Measurements from ENCODE around the gene ACTR3. TPM values are rescaled to one million over a fixed set of nuclear protein-coding genes. Genes with fewer than 3 reads are reported as not detected.

The ACTR3 gene
- total RNA-seq, 1 experiment from 2014 or later: 340 TPM

- H3K4me1 ChIP-seq: peaks cover 53% of the 10 kb centered on the region
- H3K27me3 Mint-ChIP-seq (ENCODE audit: insufficient read depth, unreplicated experiment): no peaks in the 10 kb centered on the region
- no peak overlapping the region for H3K4me3 ChIP-seq (ENCODE audit: low read depth, low read length)
- H3K36me3 ChIP-seq (ENCODE audit: control insufficient read depth, insufficient read depth, low read length): 0 out of 2 replicates have a peak, but pooled peaks cover 2% of the 10 kb centered on the region
- no peak overlapping the region for H3K27ac Mint-ChIP-seq (ENCODE audit: unreplicated experiment)
- H3K9me3 ChIP-seq: no peaks in the 10 kb centered on the region
- intact Hi-C loops (cut with micrococcal nuclease; ENCODE audit: unreplicated experiment): no loop called here
- H3K4me3 Mint-ChIP-seq (ENCODE audit: unreplicated experiment): peak overlapping the region; percentile 80
- POLR2A ChIA-PET: interaction anchor here (0.7 kb wide), 1 partner anchor 136 kb away, joined by 8 read pairs; no protein-coding TSS in a partner anchor
- DNase-seq: no peak
- no peak for TF ChIP-seq CTCF (IDR thresholded peaks at IDR 0.05; ENCODE audit: insufficient read depth in 1 of 2, low read depth in 1 of 2, low read length in 1 of 2, severe bottlenecking in 1 of 2, unreplicated experiment in 1 of 2)
- no TSS peak for BruUV-seq (replicated peaks)
- CTCF ChIA-PET: no interaction called here
- H3K4me1 Mint-ChIP-seq (ENCODE audit: low read depth, unreplicated experiment): peaks cover 57% of the 10 kb centered on the region
- no peaks in the 10 kb centered on the region for H3K9me3 Mint-ChIP-seq (ENCODE audit: unreplicated experiment)
- no peaks in the 10 kb centered on the region for H3K27me3 ChIP-seq (replicated peaks; ENCODE audit: control insufficient read depth, insufficient read depth, low read length)
- peaks cover 54% of the 10 kb centered on the region for H3K36me3 Mint-ChIP-seq (ENCODE audit: insufficient read depth, unreplicated experiment)
Observed at GRCh38 chr2:113892004-113892710, 2.3 kb downstream of the ACTR3 start.

GRCh38 chr2:113894156-113894743 lies 4.4 kb downstream of the ACTR3 start:
- Histone ChIP-seq H3K4me1 (peaks cover 44% of the 10 kb centered on the region), H3K4me3 (ENCODE audit: low read depth, low read length) (no peak overlapping the region), H3K9me3 (no peaks in the 10 kb centered on the region), H3K27me3 (replicated peaks; ENCODE audit: control insufficient read depth, insufficient read depth, low read length) (no peaks in the 10 kb centered on the region), H3K36me3 (ENCODE audit: control insufficient read depth, insufficient read depth, low read length) (0 out of 2 replicates have a peak, but pooled peaks cover 2% of the 10 kb centered on the region)
- TF ChIP-seq CTCF (IDR thresholded peaks at IDR 0.05; ENCODE audit: insufficient read depth in 1 of 2, low read depth in 1 of 2, low read length in 1 of 2, severe bottlenecking in 1 of 2, unreplicated experiment in 1 of 2): no peak
- H3K27me3 Mint-ChIP-seq (ENCODE audit: insufficient read depth, unreplicated experiment): no peaks in the 10 kb centered on the region
- H3K27ac Mint-ChIP-seq (ENCODE audit: unreplicated experiment): peak overlapping the region; percentile 12
- no peak for DNase-seq
- intact Hi-C loops (cut with micrococcal nuclease; ENCODE audit: unreplicated experiment): no loop called here
- POLR2A ChIA-PET: interaction anchor here (0.5 to 1.2 kb wide), 2 partner anchors 138 to 148 kb away, joined by 3 to 9 read pairs; partner anchors contain the start of gene SLC35F5
- CTCF ChIA-PET: interaction anchor here (0.6 kb wide), 1 partner anchor 64 kb away, joined by 3 read pairs; no protein-coding TSS in a partner anchor
- H3K36me3 Mint-ChIP-seq (ENCODE audit: insufficient read depth, unreplicated experiment): peaks cover 52% of the 10 kb centered on the region
- H3K9me3 Mint-ChIP-seq (ENCODE audit: unreplicated experiment): no peaks in the 10 kb centered on the region
- peak overlapping the region; percentile 80 for H3K4me3 Mint-ChIP-seq (ENCODE audit: unreplicated experiment)
- BruUV-seq (replicated peaks): no TSS peak
- H3K4me1 Mint-ChIP-seq (ENCODE audit: low read depth, unreplicated experiment): peaks cover 59% of the 10 kb centered on the region

GRCh38 chr2:113895301-113895700 lies 5.4 kb downstream of the ACTR3 start:
- H3K4me1 ChIP-seq: peaks cover 54% of the 10 kb centered on the region
- Mint-ChIP-seq H3K9me3 (ENCODE audit: unreplicated experiment) (no peaks in the 10 kb centered on the region), H3K27ac (ENCODE audit: unreplicated experiment) (no peak overlapping the region), H3K27me3 (ENCODE audit: insufficient read depth, unreplicated experiment) (no peaks in the 10 kb centered on the region), H3K36me3 (ENCODE audit: insufficient read depth, unreplicated experiment) (peaks cover 42% of the 10 kb centered on the region), H3K4me1 (ENCODE audit: low read depth, unreplicated experiment) (peaks cover 70% of the 10 kb centered on the region), H3K4me3 (ENCODE audit: unreplicated experiment) (no peak overlapping the region)
- BruUV-seq (replicated peaks): no TSS peak
- H3K9me3 ChIP-seq: no peaks in the 10 kb centered on the region
- 0 out of 2 replicates have a peak, but pooled peaks cover 2% of the 10 kb centered on the region for H3K36me3 ChIP-seq (ENCODE audit: control insufficient read depth, insufficient read depth, low read length)
- no peak for TF ChIP-seq CTCF (IDR thresholded peaks at IDR 0.05; ENCODE audit: insufficient read depth in 1 of 2, low read depth in 1 of 2, low read length in 1 of 2, severe bottlenecking in 1 of 2, unreplicated experiment in 1 of 2)
- H3K4me3 ChIP-seq (ENCODE audit: low read depth, low read length): no peak overlapping the region
- intact Hi-C loops (cut with micrococcal nuclease; ENCODE audit: unreplicated experiment): no loop called here
- CTCF ChIA-PET: no interaction called here
- POLR2A ChIA-PET: no interaction called here
- no peak for DNase-seq
- no peaks in the 10 kb centered on the region for H3K27me3 ChIP-seq (replicated peaks; ENCODE audit: control insufficient read depth, insufficient read depth, low read length)

All from Caco-2 (cell line).